Measurements from ENCODE around the gene RFLNA.

DNA sequence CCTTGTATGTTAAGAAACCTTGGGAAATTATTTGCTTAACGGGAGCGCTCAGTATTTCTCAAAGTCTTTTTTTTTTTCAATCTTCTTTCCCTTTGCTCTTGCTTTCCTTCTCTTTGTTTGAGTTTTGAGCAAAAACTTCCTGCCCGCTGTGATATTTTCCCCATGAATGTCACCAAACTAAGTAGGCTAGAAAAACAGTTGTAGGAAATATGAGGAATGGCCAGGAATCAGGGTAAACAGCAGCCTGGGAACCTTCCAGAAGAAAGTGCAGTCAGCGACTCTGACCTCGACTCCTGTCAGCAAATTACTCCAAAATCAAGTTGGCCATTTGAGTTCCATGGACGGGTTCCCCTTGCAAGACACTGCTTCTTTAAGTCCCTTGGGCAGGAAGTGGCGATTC, 11.6 kb upstream of the RFLNA start:
- no peak for TF ChIP-seq POLR2A (IDR thresholded peaks at IDR 0.05)
- TF ChIP-seq POLR2AphosphoS5 (IDR thresholded peaks at IDR 0.05): no peak

Measured in prostate gland (tissue), 1 donor.